Gastroesophageal sphincter (tissue), 3 donors: ENCODE results near the gene SPOPL.
"Not testable (repeated sequence)": the region's sequence is repeated elsewhere in the genome, so short reads cannot be mapped to it uniquely, and the experiment has no call there.

Experiments used
- CTCF ChIP-seq, 4 experiments: fragments of 200-600 bp in 2 of 4; fragments of 450-650 bp in 2 of 4; sonication (generic) in 1 of 4; IDR thresholded peaks; one replicate each; pipeline ENCODE4 v1.5.1; 2017 to 2019; ENCODE audit warnings: antibody characterized with exemption in 4 of 4, mild to moderate bottlenecking in 2 of 4, moderate library complexity in 2 of 4
- POLR2A ChIP-seq, 2 donors: fragments of 450-650 bp; IDR thresholded peaks; one replicate each; pipeline ENCODE4 v1.6.1; 2017; ENCODE audit warnings: antibody characterized with exemption in 2 of 2, mild to moderate bottlenecking in 2 of 2, moderate library complexity in 1 of 2

GRCh38 chr2:138482796-138483195, 18.8 kb upstream of the SPOPL start:
- not testable (repeated sequence) for TF ChIP-seq CTCF, POLR2A (IDR thresholded peaks at IDR 0.05)
